DMS114 treated with DMSO at 0.1 percent for 48 hours (cell line): ENCODE measurements around the gene TBCK.

Experiments used
- DNase-seq: peaks from one replicate; lab custom pipeline; 2025; ENCODE audit not compliant: unreplicated experiment; lab: John Stamatoyannopoulos, UW

The TBCK gene

DNA sequence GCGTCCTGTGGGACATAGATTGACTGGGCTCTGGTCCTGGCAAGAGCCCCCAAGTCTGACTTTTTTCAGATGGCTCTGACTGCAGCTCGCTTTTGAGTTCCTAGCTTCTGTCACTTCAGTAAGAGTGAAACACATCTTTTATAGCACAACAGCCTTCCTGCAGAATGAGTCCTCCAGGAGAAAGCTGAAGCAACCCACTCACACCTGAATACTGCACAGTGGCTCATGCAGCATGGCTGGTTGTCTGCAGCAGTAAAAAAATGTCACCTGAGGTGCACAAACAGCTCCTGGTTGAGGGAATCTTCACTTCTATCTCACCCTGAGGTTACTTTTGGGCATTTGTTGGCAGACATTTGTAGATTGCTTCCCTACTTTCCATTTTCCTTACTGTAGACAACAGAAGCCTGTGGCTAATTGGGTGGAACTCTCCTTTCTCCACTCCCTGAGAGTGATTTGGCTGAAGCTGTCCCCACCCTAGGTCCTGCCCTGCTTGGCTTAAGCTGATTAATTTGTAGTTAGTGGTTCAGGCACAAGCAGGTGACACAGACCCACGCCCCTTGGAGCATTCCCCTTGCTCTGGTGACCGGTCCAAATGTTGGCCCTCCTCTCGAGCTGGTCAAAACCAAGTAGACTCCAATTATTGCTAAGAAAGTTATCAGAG, 321.0 kb downstream of the TBCK start:
- no peak for DNase-seq

- no peak for DNase-seq
Measured at GRCh38 chr4:105994061-105994460, 321.9 kb downstream of the TBCK start.

DNA sequence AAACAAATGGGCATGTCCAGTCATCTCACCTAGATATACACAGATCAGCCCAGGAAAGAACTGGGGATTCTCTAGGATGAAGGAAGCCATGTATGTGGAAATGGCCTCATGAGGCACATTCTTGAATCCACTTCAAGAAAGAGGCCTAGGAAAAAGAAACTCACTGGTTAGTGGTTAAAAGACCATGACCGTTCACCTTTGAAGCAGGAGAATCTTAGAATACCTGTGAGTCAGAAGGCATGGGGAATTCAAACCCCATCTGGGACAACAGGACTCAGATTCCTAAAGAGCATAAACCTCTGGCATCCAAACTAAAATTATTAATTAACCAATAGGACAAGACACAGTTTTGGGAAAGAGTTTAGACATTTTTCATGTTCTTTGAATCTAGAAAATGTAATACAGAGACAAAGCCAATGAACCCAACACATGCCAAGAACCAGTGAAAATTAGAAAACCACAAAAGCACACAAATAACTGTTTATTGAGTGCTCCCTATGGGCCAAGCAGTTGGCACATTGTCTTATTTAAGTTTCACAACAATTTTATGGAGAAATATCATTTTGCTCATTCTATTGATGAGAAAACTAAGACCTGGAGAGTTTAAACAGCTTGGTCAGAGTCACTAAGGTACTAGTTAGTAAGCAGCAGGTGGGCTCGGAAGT, 323.2 kb downstream of the TBCK start:
- DNase-seq = no peak

GRCh38 chr4:105991726-105992125, 324.3 kb downstream of the TBCK start:
- no peak for DNase-seq
